Bone marrow (tissue), 2 donors: ENCODE data around the gene MGST2.
"Not testable (repeated sequence)": the region's sequence is repeated elsewhere in the genome, so short reads cannot be mapped to it uniquely, and the experiment has no call there.

Source experiments
- DNase-seq, 2 donors: peaks; one replicate each; lab custom pipeline; 2025; lab: John Stamatoyannopoulos, UW

MGST2 gene

GRCh38 chr4:139669890-139670289, 4.3 kb downstream of the MGST2 start:
- no peak for DNase-seq

- no peak for DNase-seq
Observed at GRCh38 chr4:139670775-139671174, 5.2 kb downstream of the MGST2 start.

DNA sequence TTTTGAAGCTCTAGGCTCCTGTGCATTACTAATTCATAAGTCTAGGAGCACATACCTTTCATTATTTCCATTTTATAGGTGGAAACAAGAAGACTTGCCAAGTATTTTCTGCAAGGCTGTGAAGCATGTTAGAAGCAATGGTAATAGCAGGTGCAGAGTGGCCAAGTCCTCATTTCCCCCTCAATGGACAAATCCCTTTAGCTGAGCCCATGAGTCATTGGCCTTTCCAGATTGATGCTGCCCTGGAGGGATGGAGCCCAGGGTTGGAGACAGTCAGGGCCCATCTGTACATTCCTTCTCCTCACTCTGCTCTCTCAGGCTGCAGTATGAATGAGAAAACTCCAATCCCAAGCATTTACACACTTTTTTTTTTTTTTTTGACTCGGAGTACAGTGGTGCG, 6.6 kb downstream of the MGST2 start:
- no peak for DNase-seq

- no peak for DNase-seq
Observed at GRCh38 chr4:139672732-139673131, 7.1 kb downstream of the MGST2 start.

DNA sequence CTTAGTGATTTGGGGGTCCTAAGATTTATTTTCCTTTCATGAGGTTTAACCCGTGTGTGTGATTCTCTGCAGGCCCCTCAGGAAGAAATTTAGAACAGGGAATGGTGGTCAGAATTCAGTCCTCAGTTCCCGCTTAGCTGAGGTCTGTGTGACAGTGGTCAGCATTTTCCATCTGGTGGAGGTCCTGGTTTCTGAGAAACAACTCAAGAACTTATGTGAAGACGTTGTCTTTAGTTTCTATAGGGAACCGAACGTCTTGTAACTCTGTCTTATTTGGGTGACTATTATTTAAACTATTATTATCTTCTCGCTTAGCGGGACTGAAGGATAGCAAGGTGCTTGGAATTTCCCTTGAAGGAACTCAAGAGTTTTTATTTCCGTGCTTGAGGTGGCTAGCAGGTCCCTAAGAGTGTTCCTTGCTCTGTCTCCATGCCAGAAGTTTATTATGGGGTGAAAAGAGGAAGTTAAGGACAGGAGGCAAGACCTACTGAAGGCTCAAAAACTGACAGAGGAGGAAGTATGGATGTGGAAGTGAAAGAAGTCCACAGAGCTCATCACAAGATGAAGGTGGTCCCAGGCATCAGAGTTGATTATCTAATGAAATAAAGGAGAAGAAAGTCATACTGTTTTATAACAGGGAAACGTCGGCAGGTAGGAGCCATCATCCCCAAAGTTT, 9.4 kb downstream of the MGST2 start:
- peak; percentile 7 to 94 for DNase-seq

- DNase-seq = no peak
Observed at GRCh38 chr4:139675651-139676050, 10.0 kb downstream of the MGST2 start.

- DNase-seq = no peak
Observed at GRCh38 chr4:139676365-139676764, 10.7 kb downstream of the MGST2 start.

GRCh38 chr4:139676913-139677585, 11.4 kb downstream of the MGST2 start:
- no peak for DNase-seq

- DNase-seq = no peak
Observed at GRCh38 chr4:139682309-139682708, 16.7 kb downstream of the MGST2 start.

DNA sequence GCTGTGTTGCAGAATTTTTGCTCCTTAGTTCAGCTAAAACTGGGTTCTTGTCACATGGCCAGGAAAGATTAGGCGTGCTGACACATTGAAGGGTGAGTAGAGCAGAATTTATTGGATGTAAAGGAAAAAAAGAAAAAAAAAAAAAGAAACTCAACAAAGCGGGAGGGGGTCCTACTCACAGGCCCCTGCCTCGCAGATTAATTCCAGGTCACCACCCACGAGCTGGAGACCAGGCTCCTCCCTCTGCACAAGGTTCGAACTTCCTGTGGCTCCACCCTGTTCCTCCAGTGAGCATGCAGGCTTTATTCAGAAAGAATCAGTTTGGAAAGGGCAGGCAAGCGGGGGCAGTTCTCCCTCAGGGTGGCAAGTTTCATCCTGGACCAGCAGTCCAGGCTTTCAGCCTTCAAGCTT, 17.1 kb downstream of the MGST2 start:
- DNase-seq = no peak

GRCh38 chr4:139684351-139684750, 18.7 kb downstream of the MGST2 start:
- no peak for DNase-seq

- DNase-seq = peak in 1 of 2 donors; percentile 83
Observed at GRCh38 chr4:139685180-139685579, 19.6 kb downstream of the MGST2 start.

DNA sequence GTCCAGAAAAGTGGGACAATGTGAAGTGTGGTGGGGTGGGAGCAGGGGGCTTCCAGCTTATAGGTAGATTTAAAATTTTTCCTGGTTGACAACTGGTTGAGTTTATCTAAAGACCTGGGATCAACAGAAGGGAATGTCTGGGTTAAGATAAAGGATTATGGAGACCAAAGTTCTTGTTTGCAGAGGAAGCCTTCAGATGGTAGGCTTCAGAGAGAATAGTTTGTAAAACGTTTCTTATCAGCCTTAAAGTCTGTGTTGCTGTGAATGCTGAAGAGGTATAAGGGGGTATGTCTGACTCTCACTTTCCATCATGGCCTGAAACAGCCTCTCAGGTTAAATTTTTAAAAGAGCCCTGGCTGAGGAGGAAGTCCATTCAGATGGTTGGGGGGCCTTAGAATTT, 20.5 kb downstream of the MGST2 start:
- no peak for DNase-seq

GRCh38 chr4:139686988-139687387, 21.4 kb downstream of the MGST2 start:
- no peak for DNase-seq

GRCh38 chr4:139689093-139689722, 23.6 kb downstream of the MGST2 start:
- DNase-seq = no peak

- no peak for DNase-seq
Observed at GRCh38 chr4:139690419-139690818, 24.8 kb downstream of the MGST2 start.

- DNase-seq = no peak
Observed at GRCh38 chr4:139692309-139693012, 26.8 kb downstream of the MGST2 start.

DNA sequence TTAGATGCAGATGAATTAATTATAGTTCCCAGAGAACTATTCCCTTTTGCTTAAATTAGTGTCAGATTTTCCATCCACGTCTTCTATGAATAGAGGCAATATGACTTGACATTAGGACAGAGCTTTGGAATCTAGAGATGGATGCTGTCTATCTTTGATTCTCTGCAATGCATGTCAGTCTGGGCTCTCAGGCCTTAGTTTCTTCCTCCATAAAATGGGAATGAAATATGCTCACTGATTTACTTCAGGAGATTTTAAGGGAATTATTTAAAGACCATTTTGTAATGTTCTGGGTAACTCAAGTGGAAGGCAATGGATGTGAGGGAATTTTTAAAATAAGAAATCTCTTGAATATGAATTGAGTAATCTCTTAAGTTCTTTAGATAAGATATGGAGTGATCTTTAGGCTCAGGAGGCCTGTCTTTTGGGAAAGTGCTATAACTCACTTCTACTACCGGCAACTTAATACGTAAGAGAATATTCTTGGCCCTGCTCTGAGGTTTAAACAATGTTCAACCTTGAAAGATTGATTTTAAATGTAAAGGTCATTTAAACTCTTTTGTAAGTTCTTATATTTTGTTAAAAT, 29.0 kb downstream of the MGST2 start:
- DNase-seq = no peak

DNA sequence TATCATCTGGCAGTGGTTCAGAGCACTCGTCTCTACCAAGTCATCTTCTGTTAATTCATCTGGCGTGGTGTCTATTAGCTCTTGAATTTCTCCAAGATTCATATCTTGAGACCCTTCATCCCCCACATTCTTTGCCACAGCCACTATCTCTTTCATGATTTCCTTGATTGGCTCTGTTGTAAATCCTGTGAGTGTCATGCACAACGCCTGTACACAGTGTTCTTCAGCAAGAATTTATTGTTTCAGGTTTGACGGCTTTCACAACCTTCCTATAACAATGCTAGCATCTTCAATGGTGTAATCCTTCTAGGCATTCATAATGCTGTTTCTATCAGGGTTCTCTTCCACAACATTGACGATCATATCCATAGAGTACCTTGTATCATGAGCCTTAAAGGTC, 30.9 kb downstream of the MGST2 start:
- no peak for DNase-seq

DNA sequence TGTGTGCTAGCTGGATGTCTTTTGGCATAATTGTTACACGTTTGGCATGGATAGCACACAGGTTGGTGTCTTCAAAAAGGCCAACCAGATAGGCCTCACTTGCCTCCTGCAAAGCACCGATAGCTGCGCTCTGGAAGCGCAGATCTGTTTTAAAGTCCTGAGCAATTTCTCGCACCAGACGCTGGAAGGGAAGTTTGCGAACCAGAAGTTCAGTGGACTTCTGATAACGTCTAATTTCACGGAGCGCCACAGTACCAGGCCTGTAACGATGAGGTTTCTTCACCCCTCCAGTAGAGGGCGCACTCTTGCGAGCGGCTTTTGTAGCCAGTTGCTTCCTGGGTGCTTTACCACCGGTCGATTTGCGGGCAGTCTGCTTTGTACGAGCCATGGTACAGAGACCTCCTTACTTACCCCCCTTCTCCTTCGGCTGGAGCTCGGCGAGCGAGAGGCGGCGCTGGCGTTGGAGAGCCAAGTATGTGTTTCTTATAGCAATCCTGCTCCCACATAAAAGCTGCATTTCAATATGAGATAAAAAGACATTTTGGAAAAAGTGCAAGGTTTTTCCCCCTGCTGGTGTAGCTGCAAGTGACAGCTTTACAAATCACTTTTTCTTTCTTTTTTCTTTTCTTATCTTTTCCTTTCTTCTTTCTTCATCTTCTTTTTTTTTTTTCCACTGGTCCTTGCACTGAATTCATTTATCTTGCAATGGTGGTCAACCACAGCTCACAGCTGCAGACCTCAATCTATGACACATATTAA, 32.7 kb downstream of the MGST2 start:
- DNase-seq = not testable (repeated sequence)

DNA sequence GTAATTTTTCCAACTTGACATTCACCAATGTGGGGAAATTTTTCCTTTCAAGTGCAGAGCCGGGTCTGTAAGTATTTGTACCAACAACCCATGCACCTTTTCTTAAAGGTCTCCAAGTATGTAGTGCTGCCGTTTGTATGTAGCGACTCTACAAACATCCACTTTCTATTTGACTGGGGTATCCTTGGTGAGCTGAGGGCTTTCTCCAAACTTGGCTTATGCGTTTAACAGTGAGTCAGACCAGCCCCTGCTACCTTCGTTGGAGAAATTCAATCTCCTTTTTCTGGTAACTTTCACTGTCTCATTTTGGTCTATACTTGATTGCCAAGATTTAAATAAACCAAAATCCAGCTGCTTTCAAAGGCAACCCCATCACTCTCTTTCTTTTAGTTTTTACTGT, 34.9 kb downstream of the MGST2 start:
- DNase-seq = no peak
